A375 (cell line): ENCODE data around the gene NEK7. TPM values are rescaled to one million over a fixed set of nuclear protein-coding genes. Genes with fewer than 3 reads are reported as not detected.

Experiments used
- total RNA-seq: library from RNA; depleted of rRNA; stranded (reverse); fragments of >200 nt; shearing (Covaris generic); gene quantifications from 2 replicates; pipeline ENCODE4 v1.2.3, GENCODE V29; 2014; rRNA removed

The NEK7 gene
- 30.5 and 34.1 TPM in 2 replicates for total RNA-seq

GRCh38 chr1:198156745-198157240 is at the start of gene NEK7:
Gene NEK7 (plus strand): TSS chr1:198156998. CDS start chr1:198232581, 75,583 bp downstream.

Other genes with a start within 250 kb of the NEK7 start
- 0.24 and 0.83 TPM in 2 replicates for gene LHX9, start 239.6 kb upstream of the NEK7 start, total RNA-seq